NCI-H187 treated with DMSO at 0.1 percent for 48 hours (cell line): ENCODE data around the gene METTL26.
"Not testable (repeated sequence)": the region's sequence is repeated elsewhere in the genome, so short reads cannot be mapped to it uniquely, and the experiment has no call there.

ENCODE experiments used
- DNase-seq: peaks from one replicate; lab custom pipeline; 2025; lab: John Stamatoyannopoulos, UW

METTL26 gene

DNA sequence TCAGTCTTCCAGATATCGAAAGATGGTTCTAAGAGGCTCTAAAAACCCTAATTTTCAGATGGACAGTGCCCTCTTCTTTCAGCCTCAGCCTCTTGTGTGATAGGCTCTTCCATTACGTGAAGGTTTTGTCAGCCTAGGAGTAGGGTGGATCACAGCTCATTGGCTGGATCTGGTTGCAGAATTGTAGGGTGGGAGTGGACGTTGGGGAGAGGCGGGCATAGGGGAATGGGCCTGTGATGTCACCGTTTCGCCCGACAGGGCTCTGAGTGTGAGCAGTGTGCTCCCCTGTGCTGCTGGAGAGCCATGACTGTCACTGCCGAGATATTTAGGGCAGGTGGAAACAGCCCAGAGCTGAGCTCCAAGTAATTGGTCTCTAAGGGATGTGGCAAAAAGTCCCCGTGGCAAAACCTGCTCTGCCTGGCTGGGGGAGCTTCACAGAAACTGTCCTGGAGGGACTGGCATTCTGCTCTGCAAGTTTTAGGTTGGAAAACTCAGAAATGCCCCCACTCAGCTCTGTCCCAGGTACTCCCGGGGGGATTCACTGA lies 11.5 kb downstream of the METTL26 start:
- DNase-seq = no peak

DNA sequence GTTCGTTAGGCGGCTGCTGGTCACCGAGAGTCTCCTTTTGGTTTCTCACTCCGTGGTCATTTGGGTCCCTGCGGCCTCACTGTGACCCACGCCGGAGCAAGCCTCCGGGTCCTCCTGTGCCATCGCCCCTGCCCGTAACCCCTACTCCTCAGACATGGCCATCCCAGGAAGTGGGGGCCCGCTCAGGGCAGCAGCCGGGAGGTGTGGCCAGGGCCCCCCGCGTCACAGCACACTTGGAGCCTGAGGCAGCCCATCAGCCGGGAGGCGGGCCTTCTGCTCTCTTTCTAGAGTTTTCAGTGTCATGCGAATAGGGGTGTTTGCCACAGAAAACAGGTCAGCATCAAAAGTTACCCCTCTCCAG lies 13.2 kb downstream of the METTL26 start:
- DNase-seq = no peak

DNA sequence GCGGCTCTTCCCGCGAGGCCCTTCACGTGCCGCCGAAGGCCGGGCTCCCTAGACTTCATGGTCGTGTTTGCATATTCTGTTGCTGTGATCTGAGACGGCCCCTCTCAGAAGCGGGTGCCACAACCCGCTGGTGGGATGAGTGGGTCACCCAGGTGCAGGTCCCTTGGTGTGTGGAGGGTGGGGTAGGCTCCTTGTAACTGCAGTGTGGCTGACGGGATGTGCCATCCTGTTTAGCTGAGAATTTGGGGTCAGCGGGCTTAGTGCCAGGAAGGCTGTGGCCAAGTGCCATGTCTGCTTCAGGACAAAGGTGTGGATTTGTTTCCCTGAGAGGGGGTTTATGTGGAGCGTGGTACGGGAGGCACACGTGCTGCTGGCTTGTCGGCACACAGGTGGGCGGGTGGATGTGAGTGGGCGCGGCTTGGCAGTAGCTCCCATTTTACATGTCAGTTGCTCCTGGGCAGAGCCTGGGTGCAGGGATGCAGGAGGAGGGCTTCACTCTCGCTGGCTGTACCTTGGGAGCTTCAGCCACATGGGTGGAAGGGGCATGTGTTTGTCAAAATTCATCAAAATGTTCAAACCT lies 14.5 kb downstream of the METTL26 start:
- no peak for DNase-seq

DNA sequence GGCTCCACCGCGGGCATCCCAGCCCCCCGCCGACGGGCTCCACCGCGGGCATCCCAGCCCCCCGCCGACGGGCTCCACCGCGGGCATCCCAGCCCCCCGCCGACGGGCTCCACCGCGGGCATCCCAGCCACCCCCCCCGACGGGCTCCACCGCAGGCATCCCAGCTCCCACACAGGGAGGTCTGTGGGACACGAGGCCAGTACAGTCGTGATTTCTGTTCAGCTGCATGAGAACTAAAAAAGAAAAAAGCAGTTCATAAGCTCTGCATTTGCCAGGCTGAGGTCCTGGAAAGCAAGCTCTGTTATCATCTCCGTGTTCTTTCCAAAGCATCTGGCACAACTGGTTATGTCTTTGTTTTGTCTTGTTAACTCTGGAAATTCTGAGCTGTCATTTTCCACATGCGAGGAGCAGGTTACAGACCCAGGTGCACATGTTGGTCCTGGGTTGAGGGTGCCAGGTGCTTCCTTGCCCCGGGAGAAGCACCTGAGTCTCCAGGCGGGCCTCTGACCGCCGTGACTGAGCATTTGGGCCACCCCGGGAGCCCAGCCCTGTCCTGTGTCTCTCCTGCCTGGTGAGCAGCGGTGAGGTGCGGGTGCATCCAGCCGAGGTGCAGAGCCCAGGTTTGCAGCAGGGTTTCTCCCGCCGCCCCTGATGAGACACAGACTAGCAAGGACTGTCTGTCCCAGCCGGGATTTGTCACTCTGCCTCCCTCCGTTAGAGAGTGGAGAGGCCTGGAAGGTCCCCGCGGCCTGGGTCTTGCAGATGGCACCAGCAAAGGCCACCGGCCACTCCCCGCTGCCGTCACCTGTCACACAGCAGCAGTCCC lies 15.2 kb downstream of the METTL26 start:
- DNase-seq = no peak

DNA sequence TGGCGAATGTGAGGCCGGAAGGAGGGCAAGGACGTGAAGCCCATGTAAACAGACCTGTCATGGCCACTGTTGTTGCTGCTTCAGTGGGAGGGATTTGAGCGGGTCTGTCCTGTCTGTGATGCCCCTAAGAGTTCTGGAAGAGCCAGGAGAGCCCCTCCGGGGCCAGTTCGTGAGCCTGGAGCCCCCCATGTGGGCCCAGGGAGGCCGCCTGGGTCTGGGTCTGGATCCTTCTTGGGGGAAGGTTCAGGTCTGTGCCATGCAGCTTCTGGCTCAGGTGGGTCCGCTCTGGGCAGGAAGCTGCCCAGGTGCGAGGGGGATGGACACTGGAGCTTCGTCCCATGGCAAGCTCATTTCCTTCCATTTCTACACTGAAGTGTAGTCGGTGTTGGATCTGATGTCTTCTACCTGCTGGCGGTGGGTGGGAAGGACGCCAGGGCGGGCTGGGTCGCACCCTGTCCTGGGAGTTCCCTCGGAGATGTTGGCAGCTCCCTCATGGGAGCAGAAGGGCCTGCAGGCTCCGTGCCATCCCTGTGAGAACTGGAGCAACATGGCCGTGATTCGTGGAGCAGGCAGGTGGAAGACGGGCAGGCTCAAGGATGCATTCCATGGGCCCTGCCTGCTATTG lies 16.5 kb downstream of the METTL26 start:
- DNase-seq = no peak

DNA sequence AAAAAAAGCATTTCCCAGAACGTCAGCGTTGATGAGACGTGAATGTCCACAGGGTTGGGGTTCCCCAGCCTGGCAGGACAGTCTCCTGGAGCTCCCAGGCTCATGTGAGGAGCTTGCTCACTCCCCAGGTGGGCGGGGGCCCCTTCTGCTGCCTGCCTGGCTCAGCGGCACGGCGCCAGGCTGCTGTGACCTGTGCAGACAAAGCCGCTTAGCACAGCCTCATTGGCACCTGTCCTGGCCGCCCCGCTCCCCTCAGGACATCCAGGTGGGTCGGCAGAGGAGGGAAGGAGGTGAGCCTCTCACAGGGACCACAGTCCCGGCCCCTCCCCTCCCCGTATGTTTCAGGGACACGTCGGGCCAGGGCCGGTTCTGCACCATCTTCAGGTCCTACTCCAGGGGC lies 18.2 kb downstream of the METTL26 start:
- no peak for DNase-seq

DNA sequence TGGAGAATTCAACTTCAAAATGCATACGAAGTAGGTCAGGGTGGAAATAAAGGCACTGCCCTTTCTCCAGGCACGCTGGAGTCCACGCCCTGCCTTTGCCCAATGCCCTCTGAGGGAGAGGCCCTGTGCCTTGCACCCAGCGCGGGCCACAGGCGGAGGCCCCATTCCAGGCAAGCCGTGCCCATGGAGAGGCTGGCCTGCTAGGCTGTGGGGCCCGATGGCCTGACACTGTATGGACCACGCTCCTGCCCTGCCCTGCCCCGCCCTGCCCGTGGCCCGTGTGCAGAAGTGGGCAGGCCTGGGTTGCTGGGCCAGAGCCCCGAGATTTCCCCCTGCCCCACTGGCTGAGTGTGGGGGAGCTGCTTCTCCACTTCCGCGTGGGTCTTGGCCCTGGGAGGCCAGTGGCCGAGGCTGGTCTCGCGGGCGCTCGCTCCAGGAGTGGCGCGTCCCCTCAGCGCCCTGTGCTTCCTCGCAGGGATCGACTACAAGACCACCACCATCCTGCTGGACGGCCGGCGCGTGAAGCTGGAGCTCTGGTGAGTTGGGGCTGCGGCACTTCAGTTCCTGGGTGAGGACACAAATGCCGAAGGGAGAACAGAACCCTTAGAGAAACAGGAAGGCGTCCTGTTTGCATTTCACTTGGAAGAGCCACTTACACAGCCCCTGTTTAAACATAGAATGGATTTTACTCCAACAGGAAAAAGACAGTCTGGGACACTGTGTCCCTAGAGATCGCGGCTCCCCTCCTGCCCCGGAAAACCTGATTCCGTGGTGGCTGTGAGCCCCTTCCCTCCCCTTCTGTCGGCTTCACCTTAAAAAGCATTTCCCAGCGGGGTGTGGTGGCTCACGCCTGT lies 19.1 kb downstream of the METTL26 start:
- DNase-seq = no peak

DNA sequence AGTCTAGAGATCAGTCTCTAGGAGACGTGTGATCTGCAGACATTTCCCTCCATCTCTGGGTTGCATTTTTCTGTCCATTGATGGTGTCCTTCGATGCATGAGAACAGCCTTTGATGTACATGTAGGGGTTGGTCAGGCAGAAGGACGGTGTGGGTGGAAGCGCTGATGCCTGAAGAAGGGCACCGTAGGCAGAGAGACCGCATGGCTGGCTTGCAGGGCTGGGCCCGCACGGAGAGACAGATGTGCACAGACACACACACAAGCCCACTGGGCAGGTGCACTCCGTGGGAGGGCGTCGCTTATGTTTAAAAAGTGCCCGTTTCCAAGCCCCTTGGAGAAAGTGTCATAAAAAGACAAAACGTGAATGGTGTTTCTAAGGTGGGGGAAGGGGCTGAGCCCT lies 21.0 kb downstream of the METTL26 start:
- no peak for DNase-seq

DNA sequence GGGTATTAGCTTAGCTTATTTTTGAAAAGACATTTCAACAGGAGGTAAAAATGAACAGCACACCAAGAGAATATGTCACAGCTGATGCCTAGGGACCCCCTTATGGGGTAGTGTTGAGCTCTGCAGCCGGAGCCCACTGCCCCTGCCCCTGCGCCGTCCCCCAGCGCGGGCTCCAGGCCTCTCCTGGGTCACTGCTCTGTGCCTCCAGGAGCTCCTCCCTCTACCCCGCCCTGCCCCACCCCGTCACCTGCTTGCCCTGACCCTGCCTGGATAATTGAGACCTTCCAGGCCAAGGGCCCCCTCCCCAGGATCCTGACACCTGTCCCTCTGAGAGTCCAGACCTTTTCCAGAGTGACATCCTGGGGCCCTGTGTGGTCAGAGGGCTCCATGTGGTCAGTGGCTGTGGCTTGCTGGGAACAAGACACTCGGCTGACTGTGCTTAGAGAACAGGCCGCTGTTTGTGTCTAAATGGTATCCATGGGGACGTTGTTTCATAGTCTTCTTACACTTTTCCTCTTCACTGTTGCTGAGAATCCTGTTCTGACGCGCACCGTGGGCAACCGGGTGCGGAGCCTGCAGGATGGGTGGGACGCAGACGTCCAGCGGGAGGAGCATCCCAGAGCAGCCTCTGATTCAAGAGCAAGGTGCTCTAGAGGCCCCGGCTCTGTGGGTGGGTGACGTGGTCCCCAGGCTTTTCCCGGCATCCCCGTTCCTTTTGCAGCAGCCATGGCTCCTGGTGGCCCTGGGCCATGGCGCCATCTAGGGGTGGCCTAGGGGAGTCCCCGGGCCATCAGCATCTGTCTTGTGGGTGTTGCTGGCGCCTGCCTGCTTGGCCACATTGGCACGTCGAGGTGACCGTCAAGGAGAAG lies 25.4 kb downstream of the METTL26 start:
- no peak for DNase-seq

DNA sequence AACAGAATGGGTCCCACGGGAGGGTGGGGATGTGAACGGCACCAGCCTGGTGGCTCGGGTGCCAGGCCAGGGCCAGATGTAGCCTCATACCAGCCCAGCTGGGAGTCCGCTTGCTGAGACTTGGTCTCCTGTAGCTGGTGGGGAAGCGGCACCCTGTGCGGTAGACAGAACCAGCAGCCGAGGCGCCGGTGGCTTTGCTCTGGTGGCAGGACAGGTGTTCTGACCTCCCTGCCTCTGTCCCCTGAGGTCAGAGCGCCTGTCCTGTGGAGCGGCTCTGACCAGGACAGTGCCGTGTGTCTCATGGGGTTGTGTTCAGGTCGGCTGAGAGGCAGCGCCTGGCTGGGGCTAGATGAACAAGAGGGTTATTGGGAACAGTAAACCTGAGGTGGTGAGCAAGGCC lies 26.1 kb downstream of the METTL26 start:
- no peak for DNase-seq

DNA sequence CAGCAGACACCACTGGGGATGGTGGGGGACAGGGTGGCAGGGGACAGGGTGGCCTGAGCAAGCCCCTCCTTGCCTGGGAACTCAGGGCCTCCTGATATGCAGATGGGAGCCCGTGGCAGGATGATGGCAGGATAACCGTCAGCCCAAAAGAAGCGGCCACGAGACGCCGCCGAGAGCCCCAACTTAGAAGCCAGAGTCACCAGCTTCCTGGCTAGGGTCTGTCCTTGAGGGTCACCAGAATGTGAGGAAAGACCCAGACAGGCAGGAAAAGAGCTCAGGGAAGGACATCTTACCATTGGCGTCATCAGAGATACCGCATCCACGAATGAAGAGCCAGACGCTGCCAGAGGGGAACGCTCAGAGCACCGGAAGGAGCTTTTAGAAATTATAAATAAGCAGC lies 26.8 kb downstream of the METTL26 start:
- no peak for DNase-seq

DNA sequence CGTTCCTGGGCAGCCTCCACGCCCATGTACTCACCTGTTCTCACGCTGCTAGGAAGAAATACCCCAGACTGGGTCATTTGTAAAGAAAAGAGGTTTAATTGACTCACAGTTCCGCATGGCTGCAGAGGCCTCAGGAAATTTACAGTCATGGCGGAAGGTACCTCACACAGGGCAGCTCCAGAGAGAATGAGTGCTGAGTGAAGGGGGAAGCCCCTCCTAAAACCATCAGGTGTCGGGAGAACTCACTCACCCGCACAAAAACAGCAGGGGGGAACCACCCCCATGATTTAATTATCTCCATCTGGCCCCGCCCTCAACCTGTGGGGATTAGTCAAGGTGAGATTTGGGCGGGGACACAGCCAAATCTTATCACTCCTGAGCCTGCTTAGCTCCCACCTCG lies 28.1 kb downstream of the METTL26 start:
- DNase-seq = no peak

DNA sequence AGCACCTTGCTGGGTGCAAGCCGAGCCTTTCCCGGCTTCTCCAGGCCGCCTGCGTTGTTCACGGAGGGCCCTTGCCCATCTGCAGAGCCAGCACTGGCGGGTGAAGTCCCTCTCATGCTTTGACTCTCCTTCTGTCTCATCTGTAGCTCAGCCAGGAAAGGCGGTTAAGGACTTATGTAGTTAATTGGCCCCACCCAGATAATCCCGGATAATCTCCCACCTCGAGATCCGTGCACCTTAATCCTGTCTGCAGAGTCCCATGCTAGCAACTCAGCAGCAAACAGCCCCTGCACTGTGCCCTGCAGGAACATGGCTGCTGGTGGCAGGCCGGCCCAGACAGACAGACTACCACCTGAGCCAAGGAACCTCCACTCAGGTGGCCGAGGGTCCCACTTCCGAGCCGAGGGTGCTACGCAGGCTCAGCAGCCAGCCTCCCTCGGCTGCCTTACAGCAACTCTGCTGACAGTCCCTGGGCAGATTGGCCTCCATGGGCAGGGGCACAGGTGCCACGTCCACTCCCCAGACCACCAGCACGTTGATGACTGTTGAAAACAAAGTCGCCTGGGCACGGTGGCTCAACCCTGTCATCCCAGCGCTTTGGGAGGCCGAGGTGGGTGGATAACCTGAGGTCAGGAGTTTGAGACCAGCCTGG lies 29.3 kb downstream of the METTL26 start:
- no peak for DNase-seq

DNA sequence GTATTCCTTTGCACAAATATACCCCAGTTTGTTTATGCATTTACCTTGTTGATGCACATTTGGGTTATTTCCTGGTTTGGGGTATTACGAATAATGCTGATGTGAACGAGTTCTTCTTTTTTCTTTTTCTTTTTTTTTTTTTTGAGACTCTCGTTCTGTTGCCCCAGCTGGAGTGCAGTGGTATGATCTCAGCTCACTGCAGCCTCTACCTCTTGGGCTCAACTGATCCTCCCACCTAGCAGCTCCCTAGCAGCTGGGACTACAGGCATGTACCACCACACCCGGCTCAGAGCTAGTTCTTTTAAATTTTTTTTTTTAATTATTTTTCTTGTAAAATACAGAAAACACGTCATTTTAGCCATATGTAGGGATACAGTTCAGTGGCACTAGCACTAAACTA lies 32.2 kb downstream of the METTL26 start:
- no peak for DNase-seq

DNA sequence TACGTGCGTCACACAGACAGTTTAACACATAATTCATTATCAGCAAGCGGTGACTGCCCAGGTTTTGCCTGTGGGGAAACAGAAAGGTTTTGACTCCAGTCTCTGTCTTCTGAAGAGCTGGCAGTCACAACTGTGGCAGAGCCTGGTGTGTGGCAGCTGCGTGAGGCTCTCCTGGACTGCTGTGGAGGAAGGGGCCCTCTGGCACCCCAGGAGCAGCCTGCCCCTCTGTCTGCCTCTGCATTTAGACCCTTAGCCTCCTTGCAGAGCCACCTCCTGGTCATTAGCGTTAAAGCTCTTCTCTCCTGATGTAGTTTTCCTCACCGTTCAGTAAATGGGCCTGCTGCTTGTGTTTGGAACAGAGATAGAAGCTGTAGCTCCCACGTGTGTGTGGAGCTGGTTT lies 35.3 kb downstream of the METTL26 start:
- DNase-seq = no peak

DNA sequence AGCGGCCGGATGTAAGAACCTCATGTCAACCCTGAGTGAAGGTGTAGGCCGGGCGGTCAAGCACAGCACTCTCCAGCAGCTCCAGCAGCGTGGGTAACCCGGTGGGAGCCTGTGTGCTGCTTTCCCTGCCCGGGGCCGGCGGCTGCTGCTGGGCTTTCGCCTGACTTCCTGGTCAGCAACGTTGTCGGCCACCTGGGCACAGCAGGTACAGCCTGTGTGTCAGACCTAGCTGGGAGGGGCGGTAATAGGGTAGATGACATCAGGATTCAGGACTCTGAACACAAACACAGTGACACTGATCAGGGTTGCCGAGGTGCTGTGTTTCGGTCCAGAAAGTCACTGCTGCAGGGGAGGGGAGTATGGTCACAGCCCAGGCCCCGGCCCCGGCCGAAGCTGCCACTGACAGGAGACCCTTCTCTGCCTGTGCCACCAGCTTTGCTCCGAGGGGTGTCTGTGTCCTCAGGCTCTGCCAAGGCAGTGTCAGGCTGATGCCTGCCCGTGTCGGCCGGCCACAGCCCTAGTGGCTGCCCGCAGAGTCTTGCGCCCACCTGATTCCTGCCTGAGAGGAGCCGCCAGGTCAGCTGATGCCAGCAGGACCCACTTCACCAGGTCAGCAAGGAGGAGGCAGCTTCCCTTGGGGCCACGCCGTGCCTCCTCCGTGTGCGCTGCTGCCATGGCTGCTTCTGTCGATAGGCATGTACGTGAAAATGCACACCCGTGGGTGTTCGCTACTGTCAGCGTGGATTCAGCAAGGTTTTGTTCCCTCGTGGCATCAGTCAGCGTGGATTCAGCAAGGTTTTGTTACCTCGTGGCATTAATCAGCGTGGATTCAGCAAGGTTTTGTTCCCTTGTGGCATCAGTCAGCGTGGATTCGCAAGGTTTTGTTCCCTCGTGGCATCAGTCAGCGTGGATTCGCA lies 37.0 kb downstream of the METTL26 start:
- no peak for DNase-seq

DNA sequence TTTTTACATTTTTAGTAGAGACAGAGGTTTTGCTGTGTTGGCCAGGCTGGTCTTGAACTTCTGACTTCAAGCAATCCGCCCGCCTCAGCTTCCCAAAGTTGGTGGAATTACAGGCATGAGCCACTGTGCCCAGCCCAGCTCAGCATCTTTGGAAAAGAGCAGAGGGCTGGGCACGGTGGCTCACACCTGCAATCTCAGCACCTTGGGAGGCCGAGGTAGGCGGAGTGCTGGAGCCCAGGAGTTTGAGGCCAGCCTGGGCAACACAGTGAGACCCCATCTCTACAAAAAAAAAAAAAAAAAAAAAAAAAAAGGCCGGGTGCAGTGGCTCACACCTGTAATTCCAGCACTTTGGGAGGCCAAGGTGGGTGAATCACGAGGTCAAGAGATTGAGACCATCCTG lies 38.5 kb downstream of the METTL26 start:
- DNase-seq = not testable (repeated sequence)

DNA sequence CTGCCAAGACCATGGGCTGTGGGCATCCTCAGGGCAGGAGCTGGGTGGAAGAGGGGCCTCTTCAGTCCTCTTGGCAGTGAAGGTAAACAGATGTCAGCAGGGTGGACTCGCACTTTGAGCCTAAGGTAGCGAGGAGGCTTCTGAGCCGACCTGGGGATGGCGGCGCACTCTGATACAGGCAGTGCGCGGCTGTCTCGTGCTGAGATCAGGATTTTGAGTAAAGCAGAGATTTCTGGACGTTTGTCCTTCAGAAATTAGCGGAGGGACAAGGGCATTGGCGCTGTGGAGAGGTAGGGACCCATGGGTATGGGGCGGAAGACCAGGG lies 39.4 kb downstream of the METTL26 start:
- no peak for DNase-seq

DNA sequence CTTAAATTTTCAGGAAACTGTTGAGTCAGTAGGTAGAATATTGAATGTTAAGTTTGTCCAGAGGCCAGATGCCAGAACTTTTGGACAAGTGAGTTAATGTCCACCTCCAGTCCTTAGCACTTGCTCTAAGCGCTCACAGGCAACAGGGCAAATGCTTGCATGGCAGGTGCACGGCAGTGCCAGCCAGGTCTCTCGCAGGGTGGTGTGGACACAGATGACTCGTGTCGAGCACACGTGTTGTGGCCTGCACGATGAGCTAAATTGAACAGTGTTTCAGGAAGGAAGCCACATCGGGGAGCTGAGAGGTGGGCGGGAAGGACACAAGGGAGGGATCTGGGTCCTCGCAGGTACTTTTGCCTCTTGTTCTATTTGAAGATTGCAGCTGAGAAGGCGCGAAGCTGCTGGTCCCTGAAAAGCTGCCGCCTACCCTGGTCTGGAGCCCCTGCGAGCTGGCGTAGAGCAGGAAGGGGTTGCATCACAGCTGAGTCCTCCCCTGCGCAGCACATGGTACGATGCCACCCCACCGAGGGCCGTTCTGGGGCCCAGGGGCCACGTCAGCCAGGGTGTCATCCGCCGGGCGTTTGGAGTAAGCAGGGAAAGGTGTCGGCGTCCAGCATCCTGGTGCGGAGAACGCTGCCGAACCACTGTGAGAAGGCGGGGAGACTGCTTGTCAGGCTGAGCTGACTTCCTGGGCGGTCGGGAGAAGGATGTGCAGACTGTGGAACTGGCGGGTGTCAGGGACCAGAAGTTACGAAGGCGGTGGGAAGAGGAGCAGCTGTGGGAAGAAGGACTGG lies 40.0 kb downstream of the METTL26 start:
- DNase-seq = no peak
